HG03025 (cell line): ENCODE measurements around the gene CHRNB4.

Experiments used
- ATAC-seq: cut with Tn5 transposase; IDR thresholded peaks from one replicate; pipeline ENCODE4 v1.9.1; 2021; ENCODE audit warnings: mild to moderate bottlenecking, moderate library complexity; ENCODE audit not compliant: unreplicated experiment, low FRiP score

The CHRNB4 gene

DNA sequence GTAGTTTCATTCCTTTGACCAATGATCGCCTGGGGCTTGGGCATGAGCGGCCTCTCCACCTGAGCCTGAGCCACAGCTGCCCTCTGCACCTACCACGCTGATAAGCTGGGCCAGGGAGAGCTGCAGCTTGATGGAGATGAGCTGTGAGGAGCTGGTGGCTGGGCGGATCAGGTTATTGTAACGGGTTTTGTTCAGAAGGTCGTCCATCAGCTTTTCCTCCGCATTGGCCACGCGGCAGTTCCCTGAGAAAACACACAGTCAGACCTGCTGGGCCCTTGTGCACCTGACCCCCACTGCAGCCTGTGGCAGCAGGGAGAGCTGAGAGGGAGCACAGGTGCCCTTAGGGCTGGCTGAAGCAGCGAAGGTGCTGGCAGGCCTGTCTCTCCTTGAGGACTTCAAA lies 5.7 kb downstream of the CHRNB4 start:
- no peak for ATAC-seq

DNA sequence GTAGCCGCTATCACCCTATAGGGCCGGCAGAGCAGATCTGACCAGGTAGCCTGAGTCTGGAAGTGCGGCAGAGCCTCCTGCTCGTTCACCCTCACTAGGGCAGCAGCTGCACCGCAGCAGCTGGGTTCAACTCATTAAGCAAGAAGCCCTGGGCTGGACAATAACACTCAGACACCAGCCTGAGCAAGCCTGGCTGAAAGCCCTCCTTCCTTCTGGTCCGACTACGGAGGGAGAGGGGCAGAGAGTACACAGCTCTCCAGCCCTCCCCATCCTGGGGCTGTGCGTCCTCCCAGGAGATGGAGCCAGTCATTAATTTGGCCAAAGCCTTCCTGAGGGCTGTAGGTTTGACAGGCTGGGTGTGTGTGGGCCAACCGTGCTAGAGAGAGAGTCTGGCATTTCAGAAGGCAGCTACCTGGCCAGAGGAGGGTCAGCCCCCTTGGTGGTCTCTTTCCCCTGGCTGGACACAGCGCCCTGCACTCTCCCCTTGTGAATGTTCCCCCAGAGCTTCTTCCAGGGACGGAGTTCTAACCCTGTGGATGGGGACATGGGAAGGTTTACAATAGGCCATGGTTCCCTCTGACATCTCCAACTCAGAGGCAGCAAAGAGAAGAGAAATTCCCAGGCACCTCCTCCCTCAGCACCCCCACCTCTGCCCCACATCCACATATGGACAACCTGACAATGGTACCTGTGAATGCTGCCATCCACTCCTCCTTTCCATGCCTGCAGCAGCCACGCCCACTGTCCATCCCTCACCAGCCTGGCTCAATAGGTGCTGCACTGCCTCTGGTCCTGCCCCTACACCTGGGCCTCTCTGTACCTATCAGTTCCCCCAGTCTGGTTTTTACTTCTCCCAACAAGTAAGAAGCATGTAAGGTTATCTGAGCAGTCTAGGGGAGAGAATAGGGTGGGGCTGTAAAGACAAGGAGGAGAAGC lies 6.5 kb downstream of the CHRNB4 start:
- ATAC-seq, result no peak

DNA sequence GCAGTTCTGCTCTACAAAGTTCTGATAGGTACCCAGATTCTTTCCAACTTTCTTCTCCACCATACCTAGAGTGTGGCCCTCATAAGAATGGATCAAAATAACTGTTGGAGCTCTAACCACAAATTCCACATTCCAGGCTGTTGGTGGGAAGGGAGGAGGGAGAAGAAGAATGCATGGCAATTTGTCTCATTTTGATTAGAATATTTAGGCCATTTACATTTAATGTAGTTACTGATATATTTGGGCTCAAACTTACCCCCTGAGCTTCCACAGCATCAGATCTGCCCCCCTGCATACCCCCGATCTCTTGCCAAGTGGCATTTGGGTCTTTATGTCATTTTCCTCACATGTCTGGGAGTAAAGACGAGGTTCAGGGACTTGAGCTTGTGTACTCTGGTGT lies 7.7 kb downstream of the CHRNB4 start:
- ATAC-seq, result no peak

DNA sequence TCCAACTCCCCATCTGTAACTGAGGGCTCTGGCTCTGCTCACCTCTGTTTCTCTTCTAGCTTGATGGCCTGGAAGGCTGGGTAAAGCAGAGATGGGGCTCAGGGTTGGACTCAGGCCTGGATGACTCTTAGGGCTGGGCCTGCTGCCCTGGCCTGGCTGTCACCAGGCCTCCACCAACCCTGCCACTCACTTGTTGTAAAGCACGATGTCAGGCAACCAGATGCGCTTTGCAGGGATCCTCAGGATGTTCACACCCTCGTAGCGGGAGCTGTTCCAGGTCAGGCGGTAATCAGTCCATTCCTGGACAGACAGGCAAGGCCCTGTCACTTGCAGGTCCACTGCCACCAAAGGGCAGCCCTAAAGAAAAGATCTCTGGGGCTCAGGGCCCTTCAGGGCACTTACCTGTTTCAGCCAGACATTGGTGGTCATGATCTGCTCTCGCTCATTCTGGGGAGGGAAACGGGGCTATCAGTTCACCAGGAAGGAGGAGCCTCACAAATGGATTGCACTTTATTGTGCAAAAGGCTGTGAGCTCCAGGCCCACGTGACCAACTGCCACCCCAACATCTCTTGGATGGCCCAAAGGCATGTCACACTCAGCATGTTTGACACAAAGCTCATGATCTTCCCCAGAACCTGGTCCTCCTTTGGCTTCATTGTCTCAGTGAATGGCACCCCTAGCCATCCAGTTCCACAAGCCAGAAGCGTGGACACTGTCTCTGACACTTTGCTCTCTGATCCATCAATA lies 9.9 kb downstream of the CHRNB4 start:
- ATAC-seq, result no peak

DNA sequence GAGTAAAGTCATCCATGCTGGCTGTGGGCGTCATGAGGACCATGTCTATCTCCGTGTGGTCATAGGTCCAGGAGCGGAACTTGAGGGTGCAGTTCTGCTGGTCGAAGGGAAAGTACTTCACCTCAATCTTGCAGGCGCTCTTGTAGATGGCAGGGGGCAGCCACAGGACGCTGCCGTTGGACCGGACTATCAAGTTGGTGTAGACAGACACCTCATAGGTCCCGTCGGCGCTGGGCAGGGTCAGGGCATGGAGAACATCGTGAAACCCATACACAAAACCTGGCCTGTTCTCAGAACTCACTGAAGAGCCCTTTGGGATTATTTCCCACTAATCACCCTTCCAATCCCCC lies 11.3 kb downstream of the CHRNB4 start:
- no peak for ATAC-seq

DNA sequence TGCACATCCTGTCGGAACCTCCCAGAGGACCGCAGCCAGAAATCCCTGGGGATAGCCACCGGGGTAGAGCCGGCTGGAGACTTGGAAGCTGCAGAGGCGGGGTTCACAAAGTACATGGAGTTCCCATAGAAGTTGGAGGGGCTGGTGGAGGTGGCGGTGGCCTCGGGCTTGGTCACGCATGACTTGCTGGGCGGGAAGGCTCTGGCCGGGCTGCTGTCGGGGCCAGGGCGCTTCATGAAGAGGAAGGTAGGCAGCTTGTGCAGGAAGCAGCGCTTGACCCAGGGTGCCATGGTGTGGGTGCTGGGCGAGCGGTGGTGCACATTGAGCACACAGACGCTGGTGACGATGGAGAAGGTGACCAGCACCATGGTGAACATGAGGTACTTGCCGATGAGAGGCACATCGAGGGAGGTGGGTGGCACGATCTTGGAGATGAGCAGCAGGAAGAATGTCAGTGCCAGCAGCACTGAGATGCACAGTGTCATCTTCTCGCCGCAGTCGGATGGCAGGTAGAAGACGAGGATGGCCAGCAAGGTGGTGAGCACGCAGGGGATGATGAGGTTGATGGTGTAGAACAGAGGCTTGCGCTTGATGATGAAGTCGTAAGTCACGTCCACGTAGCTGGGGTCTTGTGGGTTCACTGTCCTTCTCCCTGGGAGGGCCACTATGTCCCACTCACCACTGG lies 11.8 kb downstream of the CHRNB4 start:
- no peak for ATAC-seq

DNA sequence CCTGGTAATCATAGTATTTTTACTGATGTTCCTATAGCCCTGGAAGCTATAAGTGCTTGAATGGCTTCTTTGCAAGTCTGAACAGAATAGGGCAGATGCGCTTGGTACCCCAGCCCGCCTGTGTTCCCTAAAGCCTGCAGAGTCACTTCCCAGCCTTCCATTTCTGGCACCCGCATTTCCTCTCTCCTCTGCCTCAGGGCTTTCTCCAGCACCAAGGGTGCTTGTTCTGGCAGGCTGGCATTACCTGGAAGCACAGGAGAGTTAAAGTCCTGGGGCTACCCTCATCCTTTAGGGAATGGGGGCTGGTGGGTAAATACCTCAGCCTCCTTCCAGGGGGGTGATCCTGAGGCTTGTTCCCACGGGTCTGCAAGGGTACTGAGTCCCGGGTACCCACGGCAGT lies 12.8 kb downstream of the CHRNB4 start:
- ATAC-seq, result no peak

DNA sequence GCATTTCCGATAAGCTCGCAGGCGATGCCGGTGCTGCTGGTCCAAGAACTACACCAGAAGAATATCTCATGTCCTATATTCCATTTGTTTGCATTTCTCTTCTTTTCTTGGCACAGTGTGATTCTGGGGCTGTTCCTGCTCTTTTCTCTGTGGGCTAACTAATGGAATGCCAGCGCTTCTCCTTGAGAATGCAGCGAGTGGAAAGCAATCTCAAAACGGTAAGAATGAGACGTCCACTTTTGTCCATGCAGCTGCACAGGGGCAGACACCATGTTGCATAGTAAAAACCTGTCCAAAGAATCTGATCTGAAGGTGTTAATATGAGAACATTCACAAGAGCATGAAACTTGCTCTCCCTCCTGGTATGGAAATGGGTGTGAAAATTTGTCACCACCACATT lies 13.7 kb downstream of the CHRNB4 start:
- ATAC-seq, result no peak

DNA sequence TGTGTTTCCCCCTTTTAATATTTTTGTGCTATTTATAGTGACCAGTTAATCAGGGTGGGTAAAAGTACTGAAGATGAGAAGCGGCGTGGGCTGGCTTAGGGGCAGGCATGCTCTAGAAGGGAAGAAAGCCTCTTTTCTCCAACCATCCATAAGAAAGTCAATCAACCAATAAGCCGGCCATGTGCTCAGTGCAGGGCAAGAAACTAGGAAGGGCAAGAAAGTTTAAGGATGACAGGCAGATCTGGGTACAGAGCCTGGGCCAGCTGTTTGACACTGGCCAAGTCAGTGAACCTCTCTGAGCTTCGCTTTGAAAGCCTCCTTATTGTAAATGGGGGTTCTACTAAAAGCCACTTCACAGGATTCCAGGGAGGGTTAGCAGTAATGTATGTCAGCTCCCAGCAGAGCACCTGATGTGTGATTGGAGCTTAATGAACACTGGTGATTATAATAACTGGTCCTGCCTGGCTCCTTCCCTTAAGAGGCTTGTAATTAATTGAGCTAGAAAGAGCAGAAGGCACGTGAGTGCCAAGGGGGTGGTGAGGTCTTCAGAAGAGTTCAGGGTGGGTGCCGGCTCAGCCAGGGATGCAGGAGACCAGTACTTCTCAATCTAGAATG lies 14.5 kb downstream of the CHRNB4 start:
- no peak for ATAC-seq

DNA sequence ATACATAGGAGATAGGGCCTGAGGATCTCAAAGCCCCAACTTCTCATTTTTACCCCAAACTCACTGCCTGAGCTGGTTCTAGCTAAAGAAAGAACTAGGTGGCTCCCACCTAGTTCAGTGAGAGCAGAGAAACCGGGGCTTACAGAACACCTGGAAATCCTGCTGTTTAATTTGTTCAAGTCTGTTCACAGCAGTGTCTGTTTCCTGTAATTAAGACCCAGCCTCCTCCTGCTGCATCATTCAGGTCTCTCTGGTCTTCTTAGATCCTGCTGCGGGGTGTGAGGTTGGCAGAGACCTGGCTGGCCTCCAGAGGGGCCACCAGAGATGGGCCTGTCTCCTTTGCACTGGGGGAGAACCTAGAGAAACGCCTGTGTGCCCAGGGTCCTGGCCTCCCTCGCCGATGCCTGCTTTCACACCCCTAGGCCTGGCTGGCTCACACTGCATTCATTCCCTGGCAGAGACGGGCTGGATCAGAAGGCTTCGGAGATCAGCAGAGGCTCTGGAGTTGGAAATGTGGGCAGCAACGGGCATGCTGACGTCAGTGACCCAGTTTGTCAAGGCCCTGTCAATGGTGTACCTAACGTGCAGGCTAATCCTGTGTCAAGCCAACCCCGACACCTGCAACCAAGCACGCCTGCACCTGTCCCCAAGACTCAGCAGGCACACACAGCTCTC lies 15.3 kb downstream of the CHRNB4 start:
- no peak for ATAC-seq

DNA sequence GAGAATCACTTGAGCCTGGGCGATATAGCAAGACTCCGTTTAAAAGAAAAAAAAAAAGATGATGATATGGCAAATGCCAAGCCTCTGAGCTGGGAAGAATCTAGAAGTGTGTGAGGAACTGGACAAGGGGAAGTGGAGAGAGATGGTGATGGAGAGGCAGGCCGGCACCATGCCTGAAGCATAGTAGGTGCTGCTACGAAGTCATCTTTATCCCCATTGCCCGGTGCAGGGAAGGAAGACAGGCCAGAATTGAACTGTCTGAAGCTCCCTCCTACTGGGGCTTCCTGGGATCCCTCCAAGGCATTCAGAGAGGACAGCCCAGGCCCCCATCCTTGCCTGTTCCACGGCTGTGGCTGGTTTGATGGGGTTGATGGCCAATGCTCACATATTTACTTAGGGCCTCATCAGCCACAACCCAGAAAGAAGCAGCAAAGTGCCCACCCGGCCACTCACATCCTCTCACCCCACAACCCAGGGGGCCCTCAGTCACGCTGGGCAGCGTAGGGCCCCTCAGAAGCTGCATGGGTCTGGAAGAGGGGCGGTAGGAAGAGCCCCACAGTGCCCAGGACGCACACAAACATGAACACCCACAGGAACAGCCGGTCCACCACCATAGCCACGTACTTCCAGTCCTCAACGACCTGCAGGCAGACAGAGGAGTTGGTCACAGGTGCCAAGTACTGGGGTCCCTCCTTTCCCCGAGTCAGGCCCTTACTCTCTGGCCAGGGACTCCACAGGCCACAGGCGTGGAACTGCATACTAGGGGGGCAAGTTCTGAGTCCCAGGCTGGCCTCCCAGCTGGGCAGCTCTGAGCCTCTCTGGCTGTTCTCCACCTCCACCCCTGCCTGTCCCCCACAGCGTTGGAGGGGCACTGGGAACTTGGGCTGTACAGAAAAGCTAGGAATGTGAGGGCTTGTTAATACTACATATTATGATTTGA lies 16.1 kb downstream of the CHRNB4 start:
- ATAC-seq, result no peak

DNA sequence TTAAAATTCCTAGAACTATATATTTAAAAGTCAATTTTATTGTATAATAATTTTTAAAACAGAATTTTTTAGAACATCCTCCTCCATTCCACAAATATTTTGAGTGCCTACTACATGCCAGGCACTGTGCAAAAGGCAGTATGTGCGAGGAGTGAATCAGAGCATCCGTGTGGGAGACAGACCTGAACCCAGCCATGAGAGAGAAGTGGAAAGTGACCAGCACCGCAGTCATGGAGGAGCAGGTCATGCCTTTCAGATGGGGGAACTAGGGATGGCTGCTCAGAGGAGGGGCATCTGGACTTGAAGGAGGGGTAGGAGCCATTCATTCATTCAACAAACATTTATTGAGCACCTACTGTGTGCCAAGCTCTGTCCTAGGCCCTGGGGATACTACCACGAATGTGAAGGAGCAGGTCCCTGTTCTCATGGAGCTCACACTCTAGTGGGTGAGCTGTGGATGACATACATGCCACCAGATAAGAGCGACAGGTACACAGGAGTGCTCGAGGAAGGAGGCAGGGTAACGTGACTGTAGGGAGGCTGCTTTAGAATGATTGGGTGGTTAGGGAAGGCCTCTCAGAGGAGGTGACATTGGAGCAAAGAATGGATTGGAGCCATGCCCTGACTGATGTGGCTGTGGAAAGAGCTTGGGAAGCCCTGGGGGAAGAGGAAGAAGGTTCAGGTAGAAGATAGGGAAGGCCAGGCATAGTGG lies 17.1 kb downstream of the CHRNB4 start:
- no peak for ATAC-seq

DNA sequence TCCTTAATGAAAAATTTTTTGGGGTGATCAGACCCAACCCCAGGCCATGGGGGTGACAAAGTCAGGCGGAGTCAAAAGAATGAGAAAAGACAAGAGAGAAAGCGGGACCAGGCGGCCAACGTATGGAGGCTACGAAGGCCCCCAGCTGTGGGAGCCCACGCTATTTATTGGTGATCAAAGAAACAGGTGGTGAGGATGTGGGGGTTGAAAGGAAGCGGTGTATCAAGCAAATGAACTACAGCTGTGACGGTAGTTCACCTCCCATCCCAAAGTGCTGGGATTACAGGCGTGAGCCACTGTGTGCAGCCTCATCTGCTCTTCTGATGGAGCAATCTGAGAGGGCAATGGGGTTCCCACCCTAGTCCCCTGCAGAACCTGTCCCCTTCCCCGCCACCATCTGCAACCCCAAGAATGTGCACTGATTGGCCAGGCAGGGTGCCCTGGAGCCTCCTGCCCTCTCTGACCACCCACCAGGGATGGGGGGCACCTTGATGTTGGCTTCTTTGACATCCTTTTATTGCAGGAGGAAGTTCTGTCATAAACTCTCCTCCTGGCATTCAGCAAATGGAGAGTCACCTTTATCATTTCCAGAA lies 19.1 kb downstream of the CHRNB4 start:
- no peak for ATAC-seq

DNA sequence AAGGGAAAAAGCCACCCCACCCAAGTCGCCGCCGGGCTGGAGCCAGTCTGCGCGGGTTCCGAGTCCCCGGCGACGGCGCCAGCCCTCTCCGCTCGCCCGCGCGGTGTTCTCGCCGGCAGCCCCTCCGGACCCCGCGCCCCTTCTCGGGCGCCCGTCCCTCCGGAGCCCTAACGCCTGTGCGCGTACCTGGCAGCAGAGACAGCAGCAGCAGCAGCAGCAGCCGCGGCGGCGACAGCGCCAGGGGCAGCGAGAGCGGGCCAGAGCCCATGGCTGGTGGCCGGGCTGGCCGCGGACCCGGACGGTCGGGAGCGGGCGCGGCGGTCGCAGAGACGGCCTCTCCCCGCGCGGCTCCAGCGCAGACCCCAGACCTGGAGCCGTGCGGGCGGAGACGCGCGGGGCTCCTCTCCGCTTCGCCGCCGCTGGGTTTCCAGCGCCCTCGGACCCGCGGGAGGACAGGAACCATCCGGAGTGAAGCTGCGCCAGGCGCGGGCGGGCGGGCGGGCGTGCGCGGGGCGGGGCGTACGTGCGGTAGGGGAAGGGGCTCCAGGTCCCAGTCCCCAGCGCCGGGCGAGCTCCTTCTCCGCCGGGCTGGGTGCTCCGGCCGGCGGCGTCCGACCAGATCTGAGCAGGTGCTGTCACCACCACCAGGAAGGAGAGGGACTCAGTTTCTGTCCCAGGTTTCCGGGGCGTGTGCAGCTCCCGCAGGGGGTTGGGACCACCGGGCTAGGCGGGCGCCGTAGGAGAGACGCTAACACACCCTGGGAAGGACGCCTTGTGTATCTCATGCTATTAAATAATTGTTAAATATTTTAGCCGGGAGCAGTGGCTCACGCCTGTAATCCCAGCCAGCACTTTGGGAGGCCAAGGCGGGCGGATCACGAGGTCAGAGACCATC lies 20.2 kb downstream of the CHRNB4 start, which contains the start of gene CHRNA3:
CHRNA3 (minus strand) TSS at position 470 of the 895 bp plus-strand sequence; CDS start at position 268, 202 bp downstream.
- no peak for ATAC-seq

DNA sequence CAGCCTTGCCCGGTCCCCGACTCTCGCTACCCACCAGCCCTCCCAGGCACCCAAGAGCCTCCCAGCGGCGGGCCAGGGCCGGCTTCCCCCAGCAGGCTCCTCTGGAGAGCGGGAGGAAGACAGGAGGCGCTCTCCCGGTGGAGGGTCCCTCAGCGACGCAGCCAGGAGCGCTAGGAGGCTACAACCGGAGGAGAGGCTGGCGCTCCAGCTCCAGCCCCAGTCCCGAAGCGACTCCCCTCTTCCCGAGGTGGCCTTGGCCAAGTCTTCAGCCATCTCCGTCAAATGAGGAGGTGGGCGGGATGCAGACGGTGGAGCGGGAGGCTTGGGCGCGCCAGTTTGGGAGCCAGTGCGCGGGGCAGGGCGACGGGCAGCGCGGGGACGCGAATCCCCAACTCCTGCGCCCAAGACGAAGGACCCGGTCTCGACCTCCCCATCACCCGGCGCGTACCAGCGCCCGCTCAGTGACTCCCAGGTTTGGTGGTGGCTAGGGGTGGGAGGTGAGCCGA lies 20.9 kb downstream of the CHRNB4 start:
- no peak for ATAC-seq

DNA sequence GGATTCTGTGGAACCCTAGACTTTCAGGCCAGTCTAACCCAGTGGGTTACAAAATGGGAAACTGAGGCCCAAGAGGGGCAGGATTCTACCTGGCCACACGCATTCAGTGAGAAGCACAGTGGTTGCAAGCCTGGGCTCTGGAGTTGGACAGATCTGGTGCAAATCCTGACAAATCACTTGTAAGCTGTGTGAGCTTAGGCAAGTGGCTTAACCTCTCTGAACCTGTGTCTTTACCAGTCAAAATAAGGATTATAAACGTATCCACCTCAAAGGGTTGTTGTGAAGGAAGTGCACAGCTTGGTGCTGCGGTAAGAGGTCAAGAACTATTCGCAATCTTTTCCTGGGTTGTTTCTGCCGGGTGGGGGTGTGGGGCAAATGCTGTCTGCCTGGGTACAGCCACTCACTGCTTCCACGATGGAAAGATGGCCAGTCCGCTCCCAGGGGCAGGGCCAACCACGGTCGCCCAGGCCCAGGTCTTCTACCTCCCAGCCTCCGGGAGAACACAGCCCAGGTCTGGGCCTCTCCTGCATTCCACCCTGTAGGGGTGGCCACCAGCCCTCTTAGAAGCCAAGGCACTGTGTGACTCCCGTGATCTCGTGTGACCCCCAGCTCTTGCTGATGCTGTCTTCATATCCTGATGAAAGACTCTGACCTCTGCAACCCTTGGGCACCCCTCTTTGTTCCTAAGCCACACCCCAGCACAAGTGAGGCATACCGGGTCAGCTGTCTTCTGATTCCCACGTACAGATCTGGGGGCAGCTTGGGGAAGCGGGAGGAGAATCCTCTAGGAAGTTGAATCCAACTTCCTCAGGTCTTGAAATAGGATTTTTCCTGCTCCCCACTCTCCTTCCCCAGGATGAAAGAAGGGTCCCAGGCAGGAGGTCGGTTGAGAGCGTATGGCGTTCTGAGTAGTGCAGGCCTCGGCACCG lies 21.7 kb downstream of the CHRNB4 start:
- ATAC-seq, result no peak
